NCI-H1694 treated with DMSO at 0.1 percent for 48 hours (cell line): ENCODE results near the gene GPR17.

ENCODE experiments used
- DNase-seq: peaks from one replicate; lab custom pipeline; 2025; lab: John Stamatoyannopoulos, UW

Gene GPR17

GRCh38 chr2:127654838-127655175, 8.9 kb downstream of the GPR17 start:
- DNase-seq, result no peak

DNA sequence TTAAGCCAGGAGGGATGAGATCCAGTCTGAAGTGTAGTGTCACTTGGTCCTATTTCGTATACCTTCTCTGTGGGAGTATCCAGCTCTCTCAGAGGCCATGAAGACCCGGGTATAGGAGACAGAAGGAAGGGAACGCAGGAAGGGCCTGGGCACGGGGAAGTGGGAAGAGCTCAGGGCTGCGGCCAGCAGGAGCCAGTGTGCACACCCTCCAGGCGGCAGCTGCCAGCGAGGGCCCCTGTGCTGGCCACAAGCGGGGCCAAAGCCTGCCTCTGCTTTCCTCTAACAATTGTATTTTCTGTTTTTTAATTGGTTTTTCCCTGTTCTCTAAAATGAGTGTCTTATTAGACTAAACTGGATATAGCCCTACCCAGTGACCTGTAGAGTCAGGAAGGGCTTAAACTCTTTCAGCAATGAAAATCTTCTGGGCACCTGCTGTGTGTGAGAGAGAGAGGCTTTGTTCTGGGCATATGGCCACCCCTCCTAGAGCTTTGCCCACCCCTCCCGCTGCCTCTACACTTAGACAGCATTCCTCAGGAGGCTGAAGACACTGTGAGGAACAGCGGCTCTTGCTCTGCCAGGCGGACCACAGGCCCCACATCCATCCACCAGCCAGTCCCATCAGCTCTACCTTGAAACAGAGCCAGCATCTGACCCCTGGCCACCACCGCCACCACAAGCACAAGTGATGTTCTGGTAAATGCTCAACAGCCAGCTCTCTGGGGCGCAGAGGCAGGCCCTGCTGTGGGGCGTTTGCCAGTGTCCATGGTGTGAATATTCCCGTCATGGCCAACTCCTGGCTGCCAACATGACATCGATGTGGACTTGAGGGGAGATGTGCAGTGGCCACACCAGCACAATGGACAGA, 9.5 kb downstream of the GPR17 start:
- no peak for DNase-seq

DNA sequence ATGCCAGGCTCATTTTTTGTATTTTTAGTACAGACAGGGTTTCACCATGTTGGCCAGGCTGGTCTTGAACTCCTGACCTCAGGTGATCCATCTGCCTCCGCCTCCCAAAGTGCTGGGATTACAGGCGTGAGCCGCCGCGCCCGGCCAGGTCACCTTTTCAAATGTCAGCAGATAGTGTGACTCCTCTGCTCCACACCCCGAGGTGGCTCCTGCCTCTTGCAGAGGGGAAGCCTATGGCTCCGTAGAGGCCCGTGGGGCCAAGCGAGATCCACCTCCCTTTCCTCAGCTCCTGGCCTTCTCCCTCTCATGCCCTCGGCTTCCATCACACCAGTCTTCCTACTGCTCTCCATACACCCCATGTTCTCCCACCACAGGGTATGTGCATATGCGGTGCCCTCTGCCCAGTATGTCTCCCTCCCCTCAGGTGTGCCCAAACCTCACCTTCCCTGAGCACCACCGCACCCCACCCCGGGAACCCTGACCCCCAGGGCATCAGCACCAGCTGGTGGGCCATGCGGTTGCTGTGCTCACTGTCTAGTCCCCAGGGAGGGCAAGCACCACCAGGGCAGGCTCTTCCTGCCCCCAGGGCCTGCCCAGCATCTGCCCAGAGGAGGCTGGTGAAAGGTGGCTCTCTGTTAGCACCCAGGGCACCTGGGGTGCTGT, 10.7 kb downstream of the GPR17 start:
- DNase-seq, result no peak

DNA sequence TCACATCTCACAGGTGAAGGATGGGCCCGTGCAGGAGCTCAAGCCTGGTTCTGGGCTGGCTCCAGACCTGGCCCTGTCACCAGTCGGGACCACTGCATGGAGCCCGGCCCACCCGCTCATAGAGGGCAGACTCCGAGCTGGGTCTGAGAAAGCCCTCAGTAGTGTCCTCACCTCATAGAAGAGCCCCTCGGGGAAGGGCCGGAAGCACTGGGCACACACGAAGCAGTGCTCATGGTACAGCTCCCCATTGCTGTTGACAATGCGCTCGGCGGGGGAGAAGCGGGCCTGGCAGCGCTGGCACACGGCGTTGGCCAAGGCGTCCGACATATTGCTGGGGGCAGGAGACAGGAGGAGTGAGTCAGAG, 11.3 kb downstream of the GPR17 start:
- DNase-seq, result no peak

DNA sequence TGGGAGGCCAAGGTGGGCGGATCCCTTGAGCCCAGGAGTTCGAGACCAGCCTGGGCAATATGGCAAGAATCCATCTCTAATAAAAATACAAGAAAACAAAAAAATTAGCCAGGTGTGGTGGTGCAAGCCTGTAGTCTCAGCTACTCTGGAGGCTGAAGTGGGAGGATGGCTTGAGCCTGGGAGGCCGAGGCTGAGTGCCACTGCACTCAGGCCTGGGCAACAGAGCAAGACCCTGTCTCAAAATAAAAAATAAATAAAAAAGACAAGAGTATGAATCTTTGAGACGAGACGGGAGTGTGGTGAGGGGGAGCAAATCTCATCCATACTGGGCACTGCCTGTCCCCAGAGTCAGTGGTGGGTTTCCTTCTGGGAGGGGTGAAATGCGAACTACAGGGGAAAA, 12.2 kb downstream of the GPR17 start:
- no peak for DNase-seq

DNA sequence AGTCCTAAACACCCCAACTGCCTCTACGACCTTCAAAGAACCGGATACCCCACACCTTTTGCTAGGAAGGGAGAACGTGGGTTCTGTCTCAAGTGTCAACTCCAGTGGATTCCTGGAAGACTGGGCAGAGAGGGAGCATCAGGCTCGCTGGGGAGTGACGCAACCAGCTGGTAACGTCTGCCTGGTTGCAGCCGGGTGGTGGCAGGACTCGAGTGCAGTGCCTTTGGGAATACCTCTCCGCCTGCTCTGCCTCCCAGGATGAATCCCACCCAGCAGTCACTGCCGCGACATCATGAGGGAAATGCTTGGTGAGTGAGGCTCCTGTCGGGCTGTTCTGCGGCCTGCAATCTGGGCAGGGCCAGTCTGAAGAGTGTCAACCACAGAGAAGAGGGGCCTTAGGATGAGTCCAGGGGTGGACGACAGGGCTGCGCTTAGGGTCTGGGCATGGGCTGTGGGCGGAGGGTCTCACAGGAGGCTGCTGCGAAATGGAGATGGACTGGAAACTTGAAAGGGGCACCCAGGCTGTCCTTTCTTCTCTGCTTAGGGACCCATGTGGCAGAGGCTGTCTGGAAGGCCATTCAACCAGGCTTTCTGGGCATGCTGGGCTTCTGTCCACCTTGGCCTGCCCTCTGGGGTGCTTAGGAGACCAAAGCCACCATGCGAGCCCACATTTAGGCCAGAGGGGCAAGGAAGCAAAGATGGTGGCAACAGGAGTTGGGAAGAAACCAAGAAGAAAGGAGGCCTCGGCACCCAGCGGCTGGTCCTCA, 12.9 kb downstream of the GPR17 start:
- no peak for DNase-seq

DNA sequence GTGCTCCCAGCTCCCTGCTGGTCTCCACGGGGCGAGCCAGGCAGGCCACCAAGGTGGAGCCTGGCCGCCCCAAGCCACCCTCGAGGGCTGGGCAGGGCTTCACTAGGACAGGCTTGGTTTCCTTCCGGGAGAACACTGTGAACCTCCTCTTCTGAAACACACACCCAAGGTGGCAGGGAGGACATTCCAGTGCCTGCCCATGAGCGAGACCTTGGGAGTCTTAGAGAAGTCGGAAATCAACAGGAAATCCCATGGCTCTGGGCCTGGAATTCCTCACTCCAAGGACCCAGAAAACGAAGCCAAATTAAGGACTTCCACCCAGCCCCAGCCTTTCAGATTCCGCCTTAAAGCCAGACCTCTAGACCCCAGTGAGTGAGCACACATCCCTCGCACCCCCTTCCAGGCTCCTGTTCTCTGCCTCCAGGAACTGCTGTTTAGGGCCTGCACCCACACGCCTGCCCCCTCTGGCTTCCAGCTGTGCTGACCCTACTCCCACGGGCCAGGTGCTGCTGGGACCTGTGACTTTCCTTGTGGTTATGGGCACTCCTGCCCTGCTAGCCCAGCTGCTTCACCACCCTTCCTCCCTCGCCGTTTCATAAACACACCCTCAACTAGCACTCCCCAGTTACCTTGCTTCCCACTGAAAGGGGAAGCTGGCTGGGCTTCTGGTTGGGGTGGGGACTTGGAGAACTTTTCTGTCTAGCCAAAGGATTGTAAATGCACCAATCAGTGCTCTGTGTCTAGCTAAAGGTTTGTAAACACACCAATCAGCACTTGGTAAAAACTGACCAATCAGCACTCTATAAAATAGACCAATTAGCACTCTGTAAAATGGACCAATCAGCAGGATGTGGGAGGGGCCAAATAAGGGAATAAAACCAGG, 13.7 kb downstream of the GPR17 start:
- DNase-seq, result no peak

- DNase-seq, result no peak
These were observed 14.3 kb downstream of the GPR17 start for GRCh38 chr2:127660291-127660578.

GRCh38 chr2:127661072-127661649, 15.2 kb downstream of the GPR17 start:
- no peak for DNase-seq

DNA sequence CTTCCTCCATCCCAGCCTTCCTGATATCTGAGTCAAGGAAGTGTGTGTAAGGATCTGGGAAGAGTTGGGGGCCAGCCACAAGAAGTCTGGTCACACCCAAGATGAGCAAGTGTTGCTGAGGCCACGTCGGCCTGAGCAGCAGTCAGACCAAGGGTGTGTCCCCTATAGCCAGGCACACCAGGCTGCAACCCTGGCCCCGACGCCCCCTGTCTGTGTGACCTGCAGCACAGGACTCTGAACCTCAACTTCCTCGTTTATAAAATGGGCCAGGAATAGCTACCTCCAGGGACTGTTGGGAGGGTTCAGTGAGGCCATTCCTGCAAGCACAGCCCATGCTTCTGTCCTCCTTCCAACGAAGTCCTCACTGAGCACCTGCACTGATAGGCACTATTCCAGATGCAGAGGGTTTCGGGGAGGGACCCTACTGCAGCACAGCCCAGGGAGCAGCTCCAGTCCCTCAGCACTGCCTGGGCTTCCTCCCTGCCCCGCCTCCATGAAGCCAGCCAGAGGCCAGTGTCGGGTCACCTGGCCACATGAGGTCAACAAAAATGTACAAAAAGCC, 16.1 kb downstream of the GPR17 start:
- DNase-seq, result no peak

DNA sequence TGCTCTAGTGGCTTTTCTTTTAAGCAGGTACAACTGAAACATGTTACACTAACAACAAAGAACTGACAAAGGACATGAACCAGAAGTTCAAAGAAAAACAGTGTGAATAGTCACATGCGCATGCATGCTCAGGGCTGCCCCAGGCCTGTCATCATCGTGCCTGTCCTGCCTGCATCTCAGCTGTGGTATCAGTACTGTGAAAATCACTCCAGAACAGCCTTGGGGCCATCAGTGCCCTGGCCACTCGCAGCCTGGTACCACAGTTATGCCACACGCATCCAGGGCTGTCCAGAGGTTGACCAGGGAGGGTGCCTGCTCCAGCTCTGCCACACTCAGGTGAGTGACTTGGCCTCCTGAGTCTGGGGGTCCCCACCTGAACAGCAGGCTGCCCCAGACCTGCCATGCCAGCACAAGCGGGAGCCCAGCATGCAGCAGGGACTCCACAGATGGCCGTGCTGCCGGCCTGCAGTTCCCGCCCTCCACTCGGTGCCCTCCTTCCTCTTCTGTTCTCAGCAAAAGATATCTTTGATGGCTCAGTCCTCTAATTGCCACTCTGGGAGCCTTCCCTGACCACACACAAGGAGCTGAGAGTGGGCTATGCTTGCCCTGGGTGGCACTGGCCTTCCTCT, 17.1 kb downstream of the GPR17 start:
- DNase-seq, result no peak

DNA sequence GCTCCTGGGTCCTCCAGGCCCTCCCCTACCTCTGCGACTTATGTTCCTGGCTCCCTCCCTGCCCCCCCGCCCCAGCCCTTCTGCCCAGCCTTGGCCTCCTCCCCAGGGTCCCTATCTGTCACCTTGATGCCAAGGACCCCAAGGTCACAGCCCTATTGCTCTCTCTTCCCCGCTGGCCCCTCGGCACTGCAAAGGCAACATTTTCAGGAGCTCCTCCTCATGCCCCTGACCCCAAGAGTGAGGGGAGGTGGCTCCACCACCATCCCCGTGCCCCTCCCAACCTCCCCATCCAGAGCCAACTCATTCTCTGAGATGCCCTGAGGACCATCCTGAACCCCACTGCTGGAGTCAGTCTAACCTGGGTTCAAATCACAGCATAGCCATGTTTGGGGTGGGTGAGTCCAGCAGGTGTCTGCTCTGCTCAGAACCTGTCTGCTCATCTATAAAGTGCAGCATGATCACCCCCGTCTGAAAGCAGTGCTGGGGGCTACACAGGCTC, 17.7 kb downstream of the GPR17 start:
- DNase-seq, result no peak

- no peak for DNase-seq
These were observed 18.3 kb downstream of the GPR17 start for GRCh38 chr2:127664065-127664894.

DNA sequence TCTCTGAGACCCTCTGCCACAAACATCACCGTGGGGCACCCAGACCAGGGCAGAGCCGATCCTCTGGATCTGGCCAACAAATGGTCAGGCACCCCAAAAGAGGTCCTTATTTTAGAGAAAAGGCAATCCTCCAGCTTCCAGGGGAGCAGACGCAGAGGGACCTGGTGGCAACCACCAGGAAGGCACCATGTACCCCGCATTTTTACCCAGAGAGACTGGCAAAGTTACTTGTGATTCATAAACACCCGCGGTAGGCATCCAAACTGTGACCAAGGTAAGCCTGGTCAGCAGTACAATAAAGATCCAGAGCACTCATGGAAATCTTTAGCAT, 18.9 kb downstream of the GPR17 start:
- no peak for DNase-seq

- no peak for DNase-seq
These were observed 19.4 kb downstream of the GPR17 start for GRCh38 chr2:127665267-127665893.

- no peak for DNase-seq
These were observed 23.1 kb downstream of the GPR17 start for GRCh38 chr2:127669056-127669455.

DNA sequence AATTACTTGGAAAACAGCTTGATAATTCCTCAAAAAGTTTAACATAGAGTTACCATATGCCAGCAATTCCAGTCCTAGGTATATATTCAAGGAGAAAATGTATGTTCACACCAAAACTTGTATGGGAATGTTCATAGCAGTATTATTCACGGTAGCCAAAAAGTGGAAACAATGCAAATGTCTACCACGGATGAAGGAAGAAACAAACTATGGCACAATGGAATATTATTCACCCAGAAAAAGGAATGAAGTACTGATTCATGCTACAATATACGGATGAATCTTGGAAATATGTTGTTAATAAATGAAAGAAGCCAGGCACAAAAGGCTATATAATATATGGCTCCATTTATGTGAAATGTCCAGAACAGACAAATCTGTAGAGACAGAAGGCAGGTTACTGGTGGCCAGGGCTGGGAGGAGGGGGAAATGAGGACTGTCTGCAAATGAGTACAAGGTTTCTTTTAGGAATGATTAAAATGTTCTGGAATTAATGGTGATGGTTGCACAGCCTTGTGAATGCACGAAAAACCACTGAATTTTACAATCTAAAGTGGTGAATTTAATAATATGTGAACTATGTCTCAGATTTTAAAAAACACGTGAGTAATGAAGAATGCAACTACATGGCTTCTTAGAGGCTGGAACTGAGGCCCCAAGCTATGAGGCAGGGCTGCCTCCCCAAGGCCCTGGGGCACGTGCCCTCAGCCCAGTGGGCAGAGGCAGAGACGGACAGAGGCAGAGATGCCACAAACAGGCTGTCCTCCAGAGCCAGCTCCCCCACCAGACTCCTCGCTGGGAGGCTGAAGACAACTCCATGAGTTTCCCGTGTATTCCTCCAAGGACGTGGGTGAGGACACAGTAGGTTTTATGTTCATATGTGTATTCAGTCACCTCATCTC, 24.4 kb downstream of the GPR17 start:
- DNase-seq, result no peak

DNA sequence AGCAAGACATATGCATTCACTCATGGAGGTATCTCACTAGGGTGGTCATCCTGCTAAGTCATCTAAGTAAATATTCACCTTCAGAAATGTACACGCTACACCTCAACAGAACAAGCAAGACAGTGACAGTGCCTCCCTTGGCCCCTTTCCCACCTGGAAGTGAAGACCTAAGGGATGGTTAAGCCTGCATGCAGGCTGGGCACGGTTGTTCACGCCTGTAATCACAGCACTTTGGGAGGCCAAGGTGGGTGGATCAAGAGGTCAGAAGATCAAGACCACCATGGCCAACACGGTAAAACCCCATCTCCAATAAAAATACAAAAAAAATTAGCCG, 25.0 kb downstream of the GPR17 start:
- no peak for DNase-seq
